ENCODE results near the gene ANXA6. TPM values are rescaled to one million over a fixed set of nuclear protein-coding genes. Genes with fewer than 3 reads are reported as not detected.

ANXA6 gene
- total RNA-seq, 3 donors from 2014 or later (not counting 1 experiment from before 2014, with no cell fraction given): 504 to 629 (median 535) TPM

DNA sequence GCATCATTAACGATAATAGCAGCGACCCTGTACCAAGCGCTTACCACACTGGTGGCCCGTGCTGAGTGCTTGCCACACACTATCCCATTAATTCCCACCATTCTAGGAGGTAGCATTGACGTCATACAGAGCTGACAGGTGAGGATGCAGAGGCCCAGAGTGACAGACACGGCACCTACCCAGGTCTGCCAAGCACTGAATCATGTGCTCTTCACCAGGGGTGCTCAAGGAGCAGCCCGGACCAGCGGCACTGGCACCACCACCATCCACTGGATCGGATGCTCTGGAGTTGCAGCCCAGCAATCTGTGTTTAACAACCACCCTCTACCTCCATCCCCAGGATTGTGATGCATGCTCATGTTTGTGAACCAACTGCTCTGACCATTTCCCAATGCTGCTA lies 80.2 kb downstream of the ANXA6 start:
- ATAC-seq (no peak), DNase-seq (no peak)
- H3K36me3 ChIP-seq (ENCODE audit: control insufficient read depth, insufficient read depth, low read length): peaks cover 11% of the 10 kb centered on the region
- no peaks in the 10 kb centered on the region for H3K27me3 Mint-ChIP-seq (ENCODE audit: low read depth in 2 of 2)
- peaks cover 55 to 57% of the 10 kb centered on the region in 2 donors for H3K4me1 Mint-ChIP-seq
- H3K27ac ChIP-seq (ENCODE audit: low read length): no peak overlapping the region
- no peaks in the 10 kb centered on the region for H3K36me3 Mint-ChIP-seq
- no peaks in the 10 kb centered on the region for H3K27me3 ChIP-seq (ENCODE audit: control insufficient read depth, insufficient read depth, low read length)
- H3K9me3 ChIP-seq (ENCODE audit: control insufficient read depth, insufficient read depth, low read length): no peaks in the 10 kb centered on the region
- peaks cover 52% of the 10 kb centered on the region for H3K4me1 ChIP-seq (ENCODE audit: control insufficient read depth, insufficient read depth, low read length)
- no peaks in the 10 kb centered on the region for H3K9me3 Mint-ChIP-seq
- intact Hi-C loops (cut with micrococcal nuclease): no loop called here
- peak overlapping the region in 1 of 2 donors; percentile 95 for H3K27ac Mint-ChIP-seq
- TF ChIP-seq, protein P1, sequence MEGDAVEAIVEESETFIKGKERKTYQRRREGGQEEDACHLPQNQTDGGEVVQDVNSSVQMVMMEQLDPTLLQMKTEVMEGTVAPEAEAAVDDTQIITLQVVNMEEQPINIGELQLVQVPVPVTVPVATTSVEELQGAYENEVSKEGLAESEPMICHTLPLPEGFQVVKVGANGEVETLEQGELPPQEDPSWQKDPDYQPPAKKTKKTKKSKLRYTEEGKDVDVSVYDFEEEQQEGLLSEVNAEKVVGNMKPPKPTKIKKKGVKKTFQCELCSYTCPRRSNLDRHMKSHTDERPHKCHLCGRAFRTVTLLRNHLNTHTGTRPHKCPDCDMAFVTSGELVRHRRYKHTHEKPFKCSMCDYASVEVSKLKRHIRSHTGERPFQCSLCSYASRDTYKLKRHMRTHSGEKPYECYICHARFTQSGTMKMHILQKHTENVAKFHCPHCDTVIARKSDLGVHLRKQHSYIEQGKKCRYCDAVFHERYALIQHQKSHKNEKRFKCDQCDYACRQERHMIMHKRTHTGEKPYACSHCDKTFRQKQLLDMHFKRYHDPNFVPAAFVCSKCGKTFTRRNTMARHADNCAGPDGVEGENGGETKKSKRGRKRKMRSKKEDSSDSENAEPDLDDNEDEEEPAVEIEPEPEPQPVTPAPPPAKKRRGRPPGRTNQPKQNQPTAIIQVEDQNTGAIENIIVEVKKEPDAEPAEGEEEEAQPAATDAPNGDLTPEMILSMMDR (IDR thresholded peaks at IDR 0.05): no peak
- WGBS (ENCODE audit: insufficient coverage): 92% methylated on average over 9 of the region's 9 CpGs
- no peak overlapping the region for H3K4me3 ChIP-seq (ENCODE audit: low read length)
- H3K4me3 Mint-ChIP-seq: no peak overlapping the region

DNA sequence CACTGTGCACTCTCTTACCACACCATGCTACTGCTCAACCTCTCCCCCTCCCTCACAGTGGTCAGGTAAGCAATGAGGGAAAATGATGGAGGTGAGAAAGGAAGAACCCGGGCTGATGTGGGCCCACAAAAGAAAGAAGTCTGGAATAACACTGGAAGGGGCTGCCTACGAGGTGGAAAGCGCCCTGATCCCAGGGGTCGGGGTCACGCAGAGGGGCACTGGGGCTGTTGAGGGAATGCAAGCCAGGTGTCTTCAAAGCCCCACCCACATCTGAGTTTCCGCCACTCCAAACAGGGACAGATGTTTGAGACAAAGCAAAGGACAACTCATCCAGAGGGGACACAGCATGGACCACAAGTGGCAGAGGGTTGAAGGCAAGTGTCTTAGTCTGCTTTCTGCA lies 81.0 kb downstream of the ANXA6 start:
- ATAC-seq: no peak
- Mint-ChIP-seq H3K27ac (peak overlapping the region; percentile 71 to 95), H3K4me1 (peaks cover 63% of the 10 kb centered on the region in 2 donors), H3K27me3 (ENCODE audit: low read depth in 2 of 2) (no peaks in the 10 kb centered on the region), H3K36me3 (no peaks in the 10 kb centered on the region), H3K4me3 (no peak overlapping the region), H3K9me3 (no peaks in the 10 kb centered on the region)
- H3K27me3 ChIP-seq (ENCODE audit: control insufficient read depth, insufficient read depth, low read length): no peaks in the 10 kb centered on the region
- H3K36me3 ChIP-seq (ENCODE audit: control insufficient read depth, insufficient read depth, low read length): peaks cover 13% of the 10 kb centered on the region
- H3K9me3 ChIP-seq (ENCODE audit: control insufficient read depth, insufficient read depth, low read length): no peaks in the 10 kb centered on the region
- no peak overlapping the region for H3K27ac ChIP-seq (ENCODE audit: low read length)
- TF ChIP-seq, protein P1 (IDR thresholded peaks at IDR 0.05): no peak
- intact Hi-C loops (cut with micrococcal nuclease): no loop called here
- no peak for DNase-seq
- peaks cover 54% of the 10 kb centered on the region for H3K4me1 ChIP-seq (ENCODE audit: control insufficient read depth, insufficient read depth, low read length)
- no peak overlapping the region for H3K4me3 ChIP-seq (ENCODE audit: low read length)
- 93% methylated on average over 6 of the region's 6 CpGs for WGBS (ENCODE audit: insufficient coverage)

DNA sequence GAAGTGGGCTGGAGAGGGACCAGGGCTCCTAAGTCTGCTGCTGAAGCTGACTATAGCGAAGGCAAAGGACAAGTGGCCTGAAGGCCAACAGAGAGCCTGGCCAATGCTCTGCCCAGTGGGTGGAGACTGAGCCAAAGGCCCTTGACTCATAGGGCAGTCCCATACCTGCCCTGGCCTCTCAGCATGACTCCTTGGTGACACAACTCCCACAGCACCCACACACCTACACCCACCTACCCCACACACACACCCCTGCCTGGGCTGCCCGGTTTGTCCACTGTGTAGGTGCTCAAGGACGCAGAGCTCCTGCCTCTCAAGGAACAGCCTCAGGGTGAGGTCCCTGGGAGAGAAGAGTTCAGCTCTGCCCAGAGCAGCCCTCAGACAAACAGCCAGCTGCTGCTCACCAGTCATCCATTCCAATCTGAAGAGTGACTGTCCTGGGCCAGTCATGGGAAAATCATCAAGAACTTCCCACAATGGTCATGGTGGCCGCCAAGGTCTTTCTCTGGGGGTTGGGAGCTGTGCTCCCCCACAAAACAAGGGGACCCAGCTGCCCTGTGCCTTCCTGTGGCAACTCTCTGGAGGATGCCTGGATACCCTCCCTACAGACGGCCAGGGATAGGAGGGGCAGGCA lies 81.8 kb downstream of the ANXA6 start:
- peaks cover 51% of the 10 kb centered on the region for H3K4me1 ChIP-seq (ENCODE audit: control insufficient read depth, insufficient read depth, low read length)
- DNase-seq: no peak
- H3K27me3 ChIP-seq (ENCODE audit: control insufficient read depth, insufficient read depth, low read length): no peaks in the 10 kb centered on the region
- TF ChIP-seq, protein P1 (IDR thresholded peaks at IDR 0.05): no peak
- peaks cover 16% of the 10 kb centered on the region for H3K36me3 ChIP-seq (ENCODE audit: control insufficient read depth, insufficient read depth, low read length)
- ATAC-seq: no peak
- H3K4me3 Mint-ChIP-seq: no peak overlapping the region
- no peak overlapping the region for H3K27ac ChIP-seq (ENCODE audit: low read length)
- no peaks in the 10 kb centered on the region for H3K27me3 Mint-ChIP-seq (ENCODE audit: low read depth in 2 of 2)
- intact Hi-C loops (cut with micrococcal nuclease): no loop called here
- 80% methylated on average over 5 of the region's 5 CpGs for WGBS (ENCODE audit: insufficient coverage)
- H3K27ac Mint-ChIP-seq: peak overlapping the region; percentile 71 to 95
- H3K4me3 ChIP-seq (ENCODE audit: low read length): no peak overlapping the region
- H3K9me3 Mint-ChIP-seq: no peaks in the 10 kb centered on the region
- no peaks in the 10 kb centered on the region for H3K36me3 Mint-ChIP-seq
- peaks cover 66 to 68% of the 10 kb centered on the region in 2 donors for H3K4me1 Mint-ChIP-seq
- no peaks in the 10 kb centered on the region for H3K9me3 ChIP-seq (ENCODE audit: control insufficient read depth, insufficient read depth, low read length)

DNA sequence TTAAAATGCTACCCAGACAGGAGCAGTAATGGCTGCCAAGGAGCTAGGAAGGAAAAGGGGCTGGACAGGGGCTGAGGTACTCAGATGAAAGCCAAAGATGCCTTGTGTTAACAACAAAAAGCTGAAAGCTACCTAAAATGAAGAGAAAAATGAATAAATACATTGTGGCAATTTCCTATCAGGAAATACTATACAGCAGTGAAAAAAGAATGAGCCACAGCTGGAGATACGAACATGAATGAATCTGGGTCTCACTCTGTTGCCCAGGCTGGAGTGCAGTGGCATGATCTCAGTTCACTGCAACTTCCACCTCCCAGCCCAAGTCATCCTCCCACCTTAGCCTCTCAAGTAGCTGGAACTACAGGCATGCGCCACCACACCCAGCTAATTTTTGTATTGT lies 83.0 kb downstream of the ANXA6 start:
- Histone ChIP-seq H3K27ac (ENCODE audit: low read length) (no peak overlapping the region), H3K4me1 (ENCODE audit: control insufficient read depth, insufficient read depth, low read length) (peaks cover 50% of the 10 kb centered on the region)
- H3K4me1 Mint-ChIP-seq: peaks cover 68% of the 10 kb centered on the region in 2 donors

More for the DNA sequence above, 83.0 kb downstream of the ANXA6 start:
- intact Hi-C loops (cut with micrococcal nuclease): no loop called here
- H3K9me3 Mint-ChIP-seq: no peaks in the 10 kb centered on the region
- H3K27ac Mint-ChIP-seq: peak overlapping the region in 1 of 2 donors; percentile 63
- Histone ChIP-seq H3K36me3 (ENCODE audit: control insufficient read depth, insufficient read depth, low read length) (peaks cover 16% of the 10 kb centered on the region), H3K9me3 (ENCODE audit: control insufficient read depth, insufficient read depth, low read length) (no peaks in the 10 kb centered on the region), H3K4me3 (ENCODE audit: low read length) (no peak overlapping the region), H3K27me3 (ENCODE audit: control insufficient read depth, insufficient read depth, low read length) (no peaks in the 10 kb centered on the region)
- no peaks in the 10 kb centered on the region for H3K27me3 Mint-ChIP-seq (ENCODE audit: low read depth in 2 of 2)
- ATAC-seq: no peak
- 100% methylated on average over 1 of the region's 2 CpGs for WGBS (ENCODE audit: insufficient coverage)
- no peak for DNase-seq
- TF ChIP-seq, protein P1 (IDR thresholded peaks at IDR 0.05): no peak
- no peak overlapping the region for H3K4me3 Mint-ChIP-seq
- no peaks in the 10 kb centered on the region for H3K36me3 Mint-ChIP-seq

Measured in natural killer cell (primary cell).